GM19023 (cell line): ENCODE results near the gene PML.
"Not testable (repeated sequence)": the region's sequence is repeated elsewhere in the genome, so short reads cannot be mapped to it uniquely, and the experiment has no call there.

Source experiments
- ATAC-seq: cut with Tn5 transposase; IDR thresholded peaks from one replicate; pipeline ENCODE4 v1.9.1; 2021; ENCODE audit warnings: mild to moderate bottlenecking, moderate library complexity; ENCODE audit not compliant: unreplicated experiment

Gene PML

DNA sequence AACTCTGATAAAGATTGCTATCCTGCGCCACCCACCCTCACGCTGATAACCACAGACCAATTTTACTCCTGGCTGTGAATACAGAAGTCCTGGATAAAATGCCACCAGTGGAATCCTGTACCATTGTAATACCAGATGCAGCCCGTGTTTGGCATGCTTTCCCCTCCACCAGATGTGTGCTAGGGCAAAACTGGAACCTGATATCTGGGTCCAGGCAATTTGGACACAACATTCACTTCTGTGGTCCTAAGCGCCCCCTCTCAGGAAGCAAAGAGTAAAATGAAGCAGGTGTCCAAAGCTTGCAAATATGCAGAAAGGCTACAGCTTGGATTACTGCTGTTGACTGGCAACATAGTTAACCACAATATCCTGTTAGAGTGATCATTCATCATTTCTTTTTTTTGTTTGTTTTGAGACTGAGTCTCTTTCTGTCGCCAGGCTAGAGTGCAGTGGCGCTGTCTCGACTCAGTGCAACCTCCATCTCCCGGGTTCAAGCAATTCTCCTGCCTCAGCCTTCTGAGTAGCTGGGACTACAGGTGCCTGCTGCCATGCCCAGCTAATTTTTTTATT lies 35.4 kb upstream of the PML start:
- ATAC-seq: no peak

DNA sequence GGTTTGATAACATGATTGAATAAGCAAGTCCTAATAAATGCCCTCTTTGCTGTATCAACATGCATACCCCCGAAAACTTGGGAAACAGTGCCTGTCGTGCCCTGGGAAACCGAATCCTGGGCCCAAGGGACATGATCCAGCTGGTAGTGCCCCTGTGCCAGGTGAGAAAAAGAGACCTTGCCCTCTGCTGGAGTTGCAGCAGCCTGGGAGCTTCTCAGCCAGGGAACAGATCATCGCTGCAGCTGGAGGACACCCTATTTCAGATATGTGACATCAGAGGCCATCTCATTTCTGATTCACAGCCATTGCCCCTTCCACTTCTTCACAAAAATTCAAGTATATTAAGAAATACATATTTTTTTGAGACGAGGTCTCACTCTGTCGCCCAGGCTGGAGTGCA lies 34.7 kb upstream of the PML start:
- ATAC-seq: no peak

DNA sequence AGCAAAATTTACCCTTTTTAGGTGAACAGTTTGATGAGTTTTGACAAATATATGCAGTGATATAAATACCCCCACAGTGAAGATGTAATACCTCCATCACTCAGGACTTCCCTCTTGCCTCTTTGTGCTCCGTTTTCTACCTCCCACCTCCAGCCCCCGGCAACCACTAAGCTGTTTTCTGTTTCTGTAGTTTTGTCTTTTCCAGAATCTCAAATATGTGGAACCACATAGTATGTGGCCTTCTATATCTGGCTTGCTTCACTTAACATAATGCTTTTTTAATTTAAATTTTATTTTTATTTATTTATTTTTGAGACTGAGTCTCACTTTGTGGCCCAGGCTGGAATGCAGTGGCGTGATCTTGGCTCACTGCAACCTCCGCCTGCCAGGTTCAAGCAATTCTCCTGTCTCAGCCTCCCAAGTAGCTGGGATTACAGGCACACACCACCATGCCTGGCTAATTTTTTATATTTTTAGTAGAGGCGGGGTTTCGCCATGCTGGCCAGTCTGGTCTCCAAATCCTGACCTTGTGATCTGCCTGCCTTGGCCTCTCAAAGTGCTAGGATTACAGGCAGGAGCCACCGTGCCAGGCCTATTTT lies 33.9 kb upstream of the PML start:
- ATAC-seq: not testable (repeated sequence)

DNA sequence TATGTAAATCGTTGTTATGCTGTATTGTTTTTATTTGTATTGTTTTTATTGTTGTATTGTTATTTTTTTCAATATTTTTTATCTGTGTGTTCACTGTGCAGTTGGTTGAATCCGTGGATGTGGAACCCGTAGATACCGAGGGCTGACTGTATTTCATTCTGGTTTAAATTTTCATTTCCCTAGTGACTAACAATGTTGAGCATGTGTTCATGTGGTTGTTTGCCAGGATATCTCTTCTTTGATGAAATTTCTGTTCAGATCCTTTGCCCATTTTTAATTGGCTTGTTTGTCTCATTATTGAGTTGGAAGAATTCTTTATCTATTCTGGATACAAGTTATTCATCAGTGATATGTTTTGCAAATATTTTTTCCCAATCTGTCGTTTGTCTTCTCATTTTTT lies 32.1 kb upstream of the PML start:
- no peak for ATAC-seq

DNA sequence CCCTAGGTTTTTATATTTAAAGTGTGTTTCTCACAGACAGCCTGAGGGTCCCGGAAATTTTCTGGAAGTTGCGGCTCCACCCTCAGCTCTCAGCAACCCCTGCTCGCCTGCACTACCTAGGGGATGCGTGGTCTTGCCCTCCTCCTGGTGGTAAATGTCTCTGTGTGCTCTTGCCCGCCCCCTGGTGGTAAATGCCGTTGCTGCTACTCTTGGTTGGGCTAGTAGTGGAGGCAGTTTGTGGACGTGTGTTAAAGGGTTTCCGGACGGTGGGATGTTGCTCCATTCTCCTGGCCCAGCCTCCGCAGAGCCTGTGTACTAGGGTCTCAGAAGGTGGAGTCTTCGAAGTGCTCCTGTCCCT lies 29.8 kb upstream of the PML start:
- peak; percentile 60 for ATAC-seq

DNA sequence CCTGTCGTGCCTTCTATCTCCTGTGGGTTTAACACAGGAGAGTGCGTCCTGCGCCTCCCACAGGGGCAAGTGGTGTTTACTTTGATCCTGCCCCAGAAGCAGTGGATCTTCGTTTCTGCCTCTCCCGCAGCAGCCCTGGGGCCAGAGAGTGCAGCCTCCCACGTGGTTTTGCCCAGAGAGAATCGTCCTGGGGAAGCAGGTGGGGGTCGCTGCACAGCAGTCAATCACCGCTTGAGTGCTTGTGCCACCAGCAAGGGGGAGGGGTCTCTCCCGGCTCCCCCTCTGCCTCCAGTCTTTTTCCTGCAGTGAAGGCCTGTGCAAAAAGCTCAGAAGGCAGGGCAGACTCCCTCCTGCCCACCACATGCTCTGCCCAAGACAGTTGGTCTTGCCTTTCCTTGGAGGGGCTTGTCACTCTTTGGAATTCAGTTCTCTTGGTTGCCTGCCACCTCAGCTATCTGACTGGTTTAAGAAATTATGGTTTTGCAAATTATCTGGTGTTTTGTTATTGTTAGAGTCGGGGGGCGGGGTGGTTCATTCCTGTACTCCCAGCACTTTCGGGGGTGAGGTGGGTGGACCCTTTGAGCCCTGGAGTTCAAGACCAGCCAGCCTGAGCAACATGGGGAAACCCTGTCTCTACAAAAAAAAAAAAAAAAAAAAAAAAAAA lies 29.3 kb upstream of the PML start:
- ATAC-seq: peak; percentile 22

DNA sequence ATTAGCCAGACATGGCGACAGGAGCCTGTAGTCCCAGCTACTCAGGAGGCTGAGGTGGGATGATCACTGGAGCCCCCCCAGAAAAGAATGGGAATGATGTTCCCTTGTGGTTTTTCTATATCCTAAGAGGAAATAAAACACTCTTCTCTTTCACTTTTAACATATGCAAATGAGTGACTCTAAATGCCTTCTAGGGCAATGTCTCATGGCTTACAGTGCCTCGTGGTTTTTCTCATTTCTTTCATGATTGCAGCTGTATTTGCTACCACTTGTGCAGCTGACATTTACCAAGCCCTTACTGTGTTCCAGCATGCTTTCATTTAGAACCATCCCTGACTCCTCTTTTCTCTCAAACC lies 28.8 kb upstream of the PML start:
- peak; percentile 41 for ATAC-seq

DNA sequence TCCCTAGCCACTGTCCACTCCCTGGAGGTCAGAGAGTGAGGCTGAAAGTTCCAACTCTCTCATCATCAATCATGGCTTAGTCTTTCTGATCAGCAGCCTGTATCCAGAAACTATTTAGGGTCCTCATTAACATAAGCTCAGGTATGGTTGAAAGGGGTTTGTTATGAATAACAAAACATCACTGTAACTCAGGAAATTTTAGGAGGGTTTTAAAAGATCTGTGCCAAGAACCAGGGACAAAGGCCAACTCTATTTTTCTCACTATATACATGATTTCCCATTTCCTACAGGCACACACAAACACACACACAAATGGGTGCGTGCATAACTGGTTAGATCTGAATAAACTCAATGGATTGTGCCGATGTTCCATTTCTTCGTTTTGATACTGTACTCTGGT lies 26.1 kb upstream of the PML start:
- no peak for ATAC-seq

DNA sequence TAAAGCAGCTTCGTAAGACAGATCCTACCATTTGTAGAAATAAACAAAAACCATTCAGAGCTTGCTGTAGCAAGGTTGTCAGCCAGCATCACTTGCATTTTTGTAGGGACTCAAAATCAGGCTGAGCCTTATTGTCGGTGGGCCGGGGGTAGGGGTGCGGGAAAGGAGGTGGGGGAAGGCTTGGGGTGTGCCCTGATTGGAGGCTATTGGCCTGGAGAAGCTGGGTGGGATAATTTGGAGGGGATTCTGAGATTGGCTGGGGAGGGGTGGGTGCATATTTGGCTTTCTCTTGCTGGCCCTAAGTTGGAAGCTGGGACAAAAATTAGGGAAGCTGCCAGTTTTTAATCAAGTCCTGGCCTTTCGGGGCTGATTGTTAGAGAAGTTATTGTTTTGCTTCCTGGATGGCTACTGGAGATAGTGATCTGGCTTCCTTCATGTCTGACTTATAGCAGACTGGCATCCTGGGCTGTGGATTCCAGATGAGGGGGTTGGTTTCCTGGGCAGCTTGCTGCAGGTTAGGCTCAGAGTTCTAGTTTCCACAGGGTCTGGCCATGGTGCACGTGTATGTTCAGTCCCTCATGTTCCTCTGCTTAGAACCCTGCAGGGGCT lies 25.3 kb upstream of the PML start:
- ATAC-seq: no peak

DNA sequence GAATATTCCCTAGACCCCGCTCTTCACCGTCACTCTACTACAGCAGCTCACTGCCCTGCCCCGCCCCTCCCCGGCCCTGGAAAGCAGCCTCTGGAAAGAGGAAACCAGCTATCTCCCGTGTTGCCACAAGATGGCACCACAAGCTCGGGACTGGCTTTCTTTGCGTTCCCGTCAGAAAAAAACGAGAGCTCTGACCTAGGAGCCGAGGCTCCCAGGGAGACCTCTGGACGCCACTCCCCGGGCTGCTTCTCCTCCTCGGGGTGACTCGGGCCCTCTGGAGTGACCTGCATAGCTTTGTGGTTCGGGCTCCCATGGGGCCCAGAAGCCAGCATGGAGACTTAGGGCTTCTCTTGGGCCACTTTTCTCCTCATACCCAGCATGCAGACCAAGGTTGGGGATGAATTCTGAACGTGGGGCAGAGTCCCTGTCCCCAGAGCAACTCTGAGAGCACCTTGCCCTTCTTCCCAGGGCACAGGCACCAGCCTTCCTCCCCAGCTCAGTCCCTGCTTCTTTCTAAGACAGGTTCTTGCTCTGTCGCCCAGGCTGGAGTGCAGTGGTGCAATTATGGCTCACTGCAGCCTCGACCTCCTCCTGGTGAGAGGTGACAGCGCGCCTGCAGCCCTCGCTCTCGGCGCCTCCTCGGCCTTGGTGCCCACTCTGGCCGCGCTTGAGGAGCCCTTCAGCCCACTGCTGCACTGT lies 21.4 kb upstream of the PML start:
- ATAC-seq: no peak

DNA sequence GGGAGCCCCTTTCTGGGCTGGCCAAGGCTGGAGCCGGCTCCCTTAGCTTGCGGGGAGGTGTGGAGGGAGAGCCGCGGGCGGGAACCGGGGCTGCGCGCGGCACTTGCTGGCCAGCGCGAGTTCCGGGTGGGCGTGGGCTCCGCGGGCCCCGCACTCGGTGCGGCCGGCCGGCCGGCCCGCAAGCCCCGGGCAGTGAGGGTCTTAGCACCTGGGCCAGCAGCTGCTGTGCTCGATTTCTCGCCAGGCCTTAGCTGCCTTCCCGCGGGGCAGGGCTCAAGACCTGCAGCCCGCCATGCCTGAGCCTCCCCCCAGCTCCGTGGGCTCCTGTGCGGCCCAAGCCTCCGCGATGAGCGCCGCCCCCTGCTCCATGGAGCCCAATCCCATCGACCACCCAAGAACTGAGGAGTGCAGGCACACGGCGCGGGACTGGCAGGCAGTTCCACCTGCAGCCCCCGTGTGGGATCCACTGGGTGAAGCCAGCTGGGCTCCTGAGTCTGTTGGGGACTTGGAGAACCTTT lies 20.8 kb upstream of the PML start:
- not testable (repeated sequence) for ATAC-seq

DNA sequence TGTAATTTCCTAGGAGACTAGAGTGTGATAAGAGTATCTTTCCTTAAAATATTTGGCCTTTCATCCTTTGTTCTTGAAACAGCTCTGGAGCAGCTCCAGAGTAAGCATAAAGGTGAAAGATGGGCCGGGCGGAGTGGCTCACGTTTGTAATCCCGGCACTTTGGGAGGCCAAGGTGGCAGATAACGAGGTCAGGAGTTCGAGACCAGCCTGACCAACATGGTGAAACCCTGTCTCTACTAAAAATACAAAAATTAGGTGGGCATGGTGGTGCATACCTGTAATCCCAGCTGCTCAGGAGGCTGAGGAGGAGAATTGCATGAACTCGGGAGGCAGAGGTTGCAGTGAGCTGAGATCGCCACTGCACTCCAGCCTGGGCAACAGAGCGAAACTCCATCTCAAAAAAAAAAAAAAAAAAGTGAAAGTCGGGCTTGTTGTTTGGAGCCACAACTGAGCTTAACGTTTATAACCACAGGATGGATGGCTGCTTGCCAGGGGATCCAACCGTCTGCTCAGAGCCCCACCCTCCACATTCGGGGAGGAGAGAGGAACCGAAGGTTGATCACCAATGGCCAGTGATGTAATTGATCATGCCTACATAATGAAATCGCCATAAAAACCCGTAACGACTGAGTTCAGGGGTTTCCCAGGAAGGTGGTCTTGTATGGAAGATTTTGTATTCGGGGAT lies 18.9 kb upstream of the PML start:
- ATAC-seq: not testable (repeated sequence)

DNA sequence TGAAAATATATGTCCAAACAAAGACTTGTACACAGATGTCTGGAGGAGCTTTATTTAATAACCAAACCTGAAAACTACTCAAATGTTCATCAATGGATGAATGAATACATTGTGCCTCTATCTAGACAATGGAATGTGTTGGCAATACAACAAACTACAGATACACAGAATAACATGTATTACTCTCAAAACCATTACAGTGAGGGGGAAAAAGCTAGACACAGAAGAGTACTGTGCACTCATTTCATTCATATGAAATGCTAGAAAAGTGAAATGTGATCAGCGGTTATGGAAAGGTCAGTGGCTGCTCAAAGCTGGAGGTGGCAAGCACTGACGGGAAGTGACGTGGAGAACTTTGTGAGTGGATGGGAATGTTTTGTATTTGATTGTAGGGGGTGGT lies 15.6 kb upstream of the PML start:
- ATAC-seq: no peak

DNA sequence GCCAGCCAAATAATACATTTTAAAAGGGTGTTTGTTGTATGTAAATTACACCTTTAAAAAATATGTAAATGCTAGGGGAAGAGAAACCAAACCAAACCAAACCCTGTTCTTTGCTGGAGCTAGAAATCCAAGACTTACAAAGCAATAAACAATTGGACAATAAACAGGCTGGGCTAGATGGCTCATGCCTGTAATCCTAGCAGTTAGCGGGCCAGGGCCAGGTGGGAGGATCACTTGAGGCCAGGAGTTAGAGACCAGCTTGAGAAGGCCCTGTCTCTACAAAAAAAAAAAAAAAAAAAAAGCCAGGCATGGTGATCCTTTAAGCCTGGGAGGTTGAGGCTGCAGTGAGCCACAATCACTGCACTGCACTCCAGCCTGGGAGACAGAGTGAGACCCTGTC lies 14.9 kb upstream of the PML start:
- ATAC-seq: no peak

DNA sequence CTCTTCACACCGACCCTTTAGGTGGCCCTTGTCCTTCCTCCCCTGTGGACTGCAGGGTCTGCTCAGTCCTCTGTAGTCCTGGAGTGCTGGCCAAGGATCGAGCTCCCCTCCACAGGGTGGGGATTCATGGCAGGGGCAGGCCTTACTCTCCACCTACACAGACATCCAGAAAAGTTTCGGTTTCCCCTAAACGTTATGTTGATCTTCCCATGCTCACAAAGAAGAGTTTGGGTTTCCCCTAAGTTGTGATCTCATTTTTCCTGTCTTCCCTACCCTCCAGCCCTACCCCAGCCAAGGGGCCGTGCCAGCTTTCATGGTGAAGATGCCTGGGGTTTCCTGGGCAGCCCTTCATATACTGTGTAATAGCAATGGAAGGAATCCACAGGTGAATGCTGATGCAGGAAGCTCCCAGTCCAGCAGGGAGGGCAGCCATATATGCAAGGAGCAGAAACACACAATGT lies 12.7 kb upstream of the PML start:
- ATAC-seq: no peak

DNA sequence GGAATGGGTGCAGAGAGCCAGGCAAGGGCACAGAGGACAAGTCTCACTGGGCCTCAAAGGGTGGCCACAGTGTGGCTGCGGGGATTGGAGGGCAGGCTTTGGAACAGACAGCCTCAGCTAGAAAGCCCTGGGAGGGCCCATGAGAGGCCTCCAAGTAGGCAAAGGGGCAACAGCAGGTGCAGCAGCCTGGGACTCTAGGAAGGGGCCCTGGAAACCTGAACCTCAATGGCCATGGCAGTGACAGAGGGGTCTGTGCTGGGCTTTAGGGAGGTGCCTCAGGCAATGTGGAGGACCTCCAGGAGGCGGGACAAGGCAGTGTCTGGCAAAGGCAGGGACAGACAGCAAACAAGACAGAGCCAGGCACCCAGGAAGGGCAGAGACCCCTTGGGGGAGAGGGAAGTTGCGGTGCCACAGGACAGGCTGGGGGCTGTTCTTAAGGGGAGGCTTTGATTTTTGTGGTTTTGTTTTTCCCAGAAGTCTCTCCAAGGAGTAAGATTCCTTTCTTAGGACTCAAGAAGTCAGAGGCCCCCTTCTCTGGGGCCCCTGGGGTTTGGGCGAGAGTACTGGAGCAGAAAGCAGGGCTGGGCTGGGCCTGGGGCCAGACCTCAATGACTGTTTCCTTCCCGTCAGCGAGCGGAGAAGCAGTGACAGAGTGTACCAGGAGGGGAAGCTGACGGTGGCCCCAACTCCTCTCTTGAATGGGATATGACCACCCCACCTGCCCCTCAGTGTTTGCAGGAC lies 12.1 kb upstream of the PML start:
- no peak for ATAC-seq

DNA sequence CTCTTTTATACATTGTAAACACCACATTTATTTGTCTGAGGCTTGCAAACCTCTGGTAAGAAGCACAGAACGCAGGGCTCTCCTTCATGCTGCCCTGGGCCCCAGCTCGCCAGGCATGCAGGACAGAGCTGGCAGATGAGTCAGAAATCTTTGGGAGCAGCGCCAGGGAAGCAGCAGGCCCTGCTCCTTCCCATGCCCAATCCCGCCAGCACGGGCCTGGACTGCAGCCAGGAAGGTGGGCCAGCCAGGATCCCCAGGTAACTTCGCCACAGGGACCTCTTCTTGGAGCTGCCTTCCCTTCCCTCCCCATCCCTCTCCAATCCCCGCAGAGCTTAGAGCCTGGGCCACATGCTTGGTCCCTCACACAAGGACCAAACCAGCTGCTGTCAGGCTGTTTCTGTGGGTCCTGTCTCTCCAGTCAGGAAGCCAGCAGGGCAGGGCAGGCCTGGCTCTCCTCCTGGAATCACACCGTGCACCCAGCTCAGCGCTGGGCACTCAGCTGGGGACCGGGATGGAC lies 11.2 kb upstream of the PML start:
- no peak for ATAC-seq

DNA sequence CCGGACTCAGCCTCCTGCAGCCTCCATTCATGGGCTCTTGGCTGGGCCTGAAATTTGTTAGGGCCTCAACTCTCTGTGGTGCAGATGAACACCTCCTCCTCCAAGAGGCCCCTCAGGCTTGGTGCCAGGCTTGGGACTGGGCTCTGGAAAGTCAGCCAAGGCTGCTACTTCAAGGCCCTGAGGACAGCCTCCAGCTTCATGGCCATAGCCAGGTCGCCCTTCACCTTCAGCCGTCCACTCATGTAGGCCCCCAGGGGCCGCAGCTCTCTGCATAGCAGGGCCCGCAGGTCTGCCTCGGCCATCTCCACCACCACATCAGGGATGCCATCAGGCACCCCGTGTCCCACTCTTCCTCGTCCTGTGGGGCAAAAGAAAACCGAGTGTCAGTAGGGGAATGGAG lies 10.7 kb upstream of the PML start:
- no peak for ATAC-seq

DNA sequence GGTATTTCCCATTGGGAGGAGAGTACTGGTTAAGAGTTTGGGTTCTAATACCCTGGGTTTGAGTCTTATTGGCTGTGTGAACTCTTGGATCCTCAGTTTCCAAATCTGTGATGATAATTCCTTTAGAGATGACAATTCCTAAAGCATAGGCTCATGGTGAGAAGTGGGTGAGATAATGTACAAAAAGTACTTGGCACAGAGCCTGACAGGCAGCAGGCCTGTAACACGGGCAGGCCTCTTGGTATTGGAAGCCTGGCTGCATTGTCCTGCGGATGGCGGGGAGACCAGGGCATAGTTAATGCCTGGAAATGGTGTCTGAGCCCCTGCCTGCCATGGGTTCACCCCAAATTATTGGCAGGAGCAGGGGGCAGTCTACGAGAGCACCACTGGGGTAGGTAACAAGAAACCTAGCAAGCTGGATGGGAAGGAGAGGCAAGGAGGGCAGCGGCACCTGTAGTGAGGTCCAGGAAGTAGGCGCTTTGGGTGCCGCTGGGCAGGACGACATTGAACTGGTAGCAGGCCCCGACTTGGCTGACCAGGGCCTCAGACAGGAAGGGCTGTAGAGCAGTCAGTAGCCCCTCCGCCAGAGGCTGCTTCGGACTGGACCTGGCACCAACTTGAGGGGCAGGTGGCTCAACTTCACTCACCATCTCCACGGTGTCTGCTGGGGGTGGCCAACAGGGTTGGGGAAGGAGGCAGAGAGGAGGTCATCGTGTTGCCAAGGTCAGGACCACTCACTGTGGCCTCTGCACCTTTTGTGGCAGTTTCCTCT lies 10.1 kb upstream of the PML start:
- no peak for ATAC-seq
